ENCODE results near the gene LRMDA.

GRCh38 chr10:76488602-76489001 lies 1057.2 kb downstream of the LRMDA start:
- TF ChIP-seq, protein P1, sequence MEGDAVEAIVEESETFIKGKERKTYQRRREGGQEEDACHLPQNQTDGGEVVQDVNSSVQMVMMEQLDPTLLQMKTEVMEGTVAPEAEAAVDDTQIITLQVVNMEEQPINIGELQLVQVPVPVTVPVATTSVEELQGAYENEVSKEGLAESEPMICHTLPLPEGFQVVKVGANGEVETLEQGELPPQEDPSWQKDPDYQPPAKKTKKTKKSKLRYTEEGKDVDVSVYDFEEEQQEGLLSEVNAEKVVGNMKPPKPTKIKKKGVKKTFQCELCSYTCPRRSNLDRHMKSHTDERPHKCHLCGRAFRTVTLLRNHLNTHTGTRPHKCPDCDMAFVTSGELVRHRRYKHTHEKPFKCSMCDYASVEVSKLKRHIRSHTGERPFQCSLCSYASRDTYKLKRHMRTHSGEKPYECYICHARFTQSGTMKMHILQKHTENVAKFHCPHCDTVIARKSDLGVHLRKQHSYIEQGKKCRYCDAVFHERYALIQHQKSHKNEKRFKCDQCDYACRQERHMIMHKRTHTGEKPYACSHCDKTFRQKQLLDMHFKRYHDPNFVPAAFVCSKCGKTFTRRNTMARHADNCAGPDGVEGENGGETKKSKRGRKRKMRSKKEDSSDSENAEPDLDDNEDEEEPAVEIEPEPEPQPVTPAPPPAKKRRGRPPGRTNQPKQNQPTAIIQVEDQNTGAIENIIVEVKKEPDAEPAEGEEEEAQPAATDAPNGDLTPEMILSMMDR (IDR thresholded peaks at IDR 0.05; ENCODE audit: insufficient read depth, low read length, poor library complexity, severe bottlenecking) = no peak
- TF ChIP-seq EZH2phosphoT487 (conservative IDR thresholded peaks at IDR 0.05; ENCODE audit: low read length) = no peak

Data from SU-DHL-6 (cell line).